SK-N-MC (cell line): ENCODE results near the gene PCK2.

Experiments
- EZH2 ChIP-seq: fragments of 200-600 bp; sonication (generic); IDR thresholded peaks from one replicate; pipeline ENCODE4 v1.6.1; 2017; ENCODE audit warnings: antibody characterized with exemption
- POLR2AphosphoS5 ChIP-seq: IDR thresholded peaks from 2 replicates; pipeline ENCODE4 v1.6.1; 2012; ENCODE audit warnings: mild to moderate bottlenecking, low read depth, low read length, borderline replicate concordance

DNA sequence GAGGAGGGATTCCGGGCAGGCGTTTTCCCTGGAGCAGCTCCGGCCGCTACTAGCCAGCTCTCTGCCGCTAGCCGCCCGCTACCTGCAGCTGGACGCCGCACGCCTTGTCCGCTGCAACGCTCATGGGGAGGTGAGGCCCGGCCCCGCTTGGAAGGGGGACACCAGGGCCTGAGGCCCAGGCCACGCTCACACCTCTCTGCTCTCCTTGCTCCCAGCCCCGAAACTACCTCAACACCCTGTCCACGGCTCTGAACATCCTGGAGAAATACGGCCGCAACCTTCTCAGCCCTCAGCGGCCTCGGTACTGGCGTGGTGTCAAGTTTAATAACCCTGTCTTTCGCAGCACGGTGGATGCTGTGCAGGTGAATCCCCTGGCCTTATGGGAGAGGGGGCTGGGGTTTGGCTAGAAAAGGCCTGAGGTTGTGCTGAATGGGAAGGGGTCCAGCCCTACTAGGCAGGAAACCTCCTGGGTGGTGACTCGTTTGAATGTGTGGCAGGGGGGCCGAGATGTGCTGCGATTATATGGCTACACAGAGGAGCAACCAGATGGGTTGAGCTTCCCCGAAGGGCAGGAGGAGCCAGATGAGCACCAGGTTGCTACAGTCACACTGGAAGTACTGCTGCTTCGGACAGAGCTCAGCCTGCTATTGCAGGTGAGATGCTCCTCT lies 53.8 kb downstream of the PCK2 start:
- no peak for TF ChIP-seq POLR2AphosphoS5
- no peak for TF ChIP-seq EZH2
